Measurements from ENCODE around the gene PHLPP1. TPM values are rescaled to one million over a fixed set of nuclear protein-coding genes. Genes with fewer than 3 reads are reported as not detected.

Gene PHLPP1
- total RNA-seq, 1 donor from 2014 or later, result 3.4 TPM

DNA sequence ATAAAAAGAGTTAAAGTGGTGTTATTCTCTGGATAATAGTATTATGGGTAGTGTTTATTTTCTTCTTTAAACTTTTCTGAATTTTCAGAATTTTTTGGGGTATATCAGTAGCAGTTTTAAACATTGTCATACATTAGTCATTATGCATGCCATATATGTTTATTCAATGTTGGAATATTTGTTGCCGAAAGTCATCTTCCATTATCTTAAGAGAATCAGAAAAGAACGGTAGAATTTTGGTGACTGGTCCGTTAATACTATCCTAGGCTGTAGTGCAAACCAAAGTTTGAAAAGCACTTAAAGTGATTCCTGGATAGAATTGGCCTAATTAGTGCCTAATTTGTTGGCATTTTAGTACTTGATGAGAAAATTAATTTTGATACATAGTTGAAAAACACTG lies 244.1 kb downstream of the PHLPP1 start:
- Histone ChIP-seq H3K36me3 (ENCODE audit: control insufficient read depth, insufficient read depth, low read length) (no peaks in the 10 kb centered on the region), H3K27me3 (ENCODE audit: control insufficient read depth, insufficient read depth, low read length) (no peaks in the 10 kb centered on the region), H3K4me3 (ENCODE audit: low read depth, low read length) (no peak overlapping the region)
- FAIRE-seq (no peak), DNase-seq (ENCODE audit: low read depth) (no peak)
- no peak for TF ChIP-seq CTCF (IDR thresholded peaks at IDR 0.05; ENCODE audit: insufficient read depth, low read length, severe bottlenecking)

DNA sequence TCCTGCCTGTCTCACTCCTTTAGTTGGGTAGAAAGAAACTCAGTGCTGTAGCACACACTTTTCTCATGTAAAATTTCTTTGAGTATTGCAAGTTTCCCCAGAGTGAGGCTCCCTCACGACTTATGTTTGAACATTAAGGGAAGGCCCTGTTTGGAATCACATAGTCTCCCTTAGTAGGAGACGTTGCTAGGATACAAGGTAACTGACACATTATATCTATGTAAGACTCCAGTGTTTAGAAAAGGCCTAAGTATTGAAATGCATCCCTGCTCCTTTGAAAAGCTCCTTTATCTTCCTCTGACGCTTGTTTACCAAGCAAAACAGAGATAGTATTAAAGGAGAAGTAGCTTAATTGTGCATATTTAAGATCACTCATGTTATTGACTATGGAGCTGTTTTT lies 248.2 kb downstream of the PHLPP1 start:
- no peak for TF ChIP-seq CTCF (IDR thresholded peaks at IDR 0.05; ENCODE audit: insufficient read depth, low read length, severe bottlenecking)
- no peak overlapping the region for H3K4me3 ChIP-seq (ENCODE audit: low read depth, low read length)
- FAIRE-seq, result no peak
- H3K36me3 ChIP-seq (ENCODE audit: control insufficient read depth, insufficient read depth, low read length), result no peaks in the 10 kb centered on the region
- DNase-seq (ENCODE audit: low read depth), result no peak
- no peaks in the 10 kb centered on the region for H3K27me3 ChIP-seq (ENCODE audit: control insufficient read depth, insufficient read depth, low read length)

- Histone ChIP-seq H3K27me3 (ENCODE audit: control insufficient read depth, insufficient read depth, low read length) (no peaks in the 10 kb centered on the region), H3K36me3 (ENCODE audit: control insufficient read depth, insufficient read depth, low read length) (no peaks in the 10 kb centered on the region), H3K4me3 (ENCODE audit: low read depth, low read length) (no peak overlapping the region)
- no peak for TF ChIP-seq CTCF (IDR thresholded peaks at IDR 0.05; ENCODE audit: insufficient read depth, low read length, severe bottlenecking)
- FAIRE-seq, result no peak
- DNase-seq (ENCODE audit: low read depth), result no peak
Observed at GRCh38 chr18:62964432-62964831, 249.1 kb downstream of the PHLPP1 start.

DNA sequence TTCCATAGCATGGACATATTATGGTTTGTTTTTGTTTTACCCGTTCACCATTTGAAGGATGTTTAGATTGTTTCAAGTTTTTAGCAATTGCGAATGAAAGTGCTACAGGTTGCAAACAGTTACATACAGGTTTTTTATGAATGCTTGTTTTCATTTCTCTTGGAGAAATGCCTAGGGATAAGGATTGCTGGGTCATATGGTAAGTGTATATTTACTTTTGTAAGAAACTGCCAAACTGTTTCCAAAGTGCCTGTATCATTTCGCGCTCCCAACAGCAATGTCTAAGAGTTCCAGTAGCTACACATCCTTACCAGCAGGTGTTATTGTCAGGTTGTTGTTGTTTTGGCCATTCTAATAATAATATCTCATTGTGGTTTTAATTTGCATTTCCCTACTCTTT lies 251.7 kb downstream of the PHLPP1 start:
- no peak for FAIRE-seq
- DNase-seq (ENCODE audit: low read depth), result no peak
- no peak for TF ChIP-seq CTCF (IDR thresholded peaks at IDR 0.05; ENCODE audit: insufficient read depth, low read length, severe bottlenecking)
- Histone ChIP-seq H3K27me3 (ENCODE audit: control insufficient read depth, insufficient read depth, low read length) (no peaks in the 10 kb centered on the region), H3K4me3 (ENCODE audit: low read depth, low read length) (no peak overlapping the region), H3K36me3 (ENCODE audit: control insufficient read depth, insufficient read depth, low read length) (no peaks in the 10 kb centered on the region)

GRCh38 chr18:62973689-62974088 lies 258.3 kb downstream of the PHLPP1 start:
- TF ChIP-seq CTCF (IDR thresholded peaks at IDR 0.05; ENCODE audit: insufficient read depth, low read length, severe bottlenecking), result no peak
- no peak for DNase-seq (ENCODE audit: low read depth)
- Histone ChIP-seq H3K36me3 (ENCODE audit: control insufficient read depth, insufficient read depth, low read length) (peaks cover 3% of the 10 kb centered on the region), H3K4me3 (ENCODE audit: low read depth, low read length) (no peak overlapping the region), H3K27me3 (ENCODE audit: control insufficient read depth, insufficient read depth, low read length) (no peaks in the 10 kb centered on the region)
- FAIRE-seq, result no peak

DNA sequence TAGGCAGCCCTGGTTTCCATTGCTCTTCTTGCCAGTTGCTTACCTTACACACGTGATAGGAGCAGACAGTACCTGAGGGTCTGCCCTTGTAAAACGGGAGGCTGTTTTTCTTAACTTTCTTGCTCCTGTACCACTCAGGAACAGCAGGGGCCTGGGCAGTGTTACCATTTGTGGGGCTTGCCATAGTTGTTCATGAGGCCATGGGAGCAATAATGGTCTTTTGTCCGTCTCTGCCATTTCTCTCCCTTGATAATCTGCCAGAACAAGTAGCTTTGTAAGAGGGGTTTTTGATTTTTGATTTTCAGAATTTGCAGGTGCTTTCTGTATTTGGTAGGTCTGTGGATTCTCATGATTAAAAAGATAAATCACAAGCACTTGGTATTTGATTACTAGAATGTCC lies 259.0 kb downstream of the PHLPP1 start:
- DNase-seq (ENCODE audit: low read depth) (no peak), FAIRE-seq (no peak)
- no peak for TF ChIP-seq CTCF (IDR thresholded peaks at IDR 0.05; ENCODE audit: insufficient read depth, low read length, severe bottlenecking)
- no peaks in the 10 kb centered on the region for H3K27me3 ChIP-seq (ENCODE audit: control insufficient read depth, insufficient read depth, low read length)
- H3K36me3 ChIP-seq (ENCODE audit: control insufficient read depth, insufficient read depth, low read length), result peaks cover 3% of the 10 kb centered on the region
- no peak overlapping the region for H3K4me3 ChIP-seq (ENCODE audit: low read depth, low read length)
